HG03457 (cell line): ENCODE results near the gene HAAO.
"Not testable (repeated sequence)": the region's sequence is repeated elsewhere in the genome, so short reads cannot be mapped to it uniquely, and the experiment has no call there.

Experiments used
- ATAC-seq: cut with Tn5 transposase; IDR thresholded peaks from one replicate; pipeline ENCODE4 v1.9.1; 2021; ENCODE audit warnings: moderate number of reproducible peaks; ENCODE audit not compliant: unreplicated experiment

The HAAO gene

DNA sequence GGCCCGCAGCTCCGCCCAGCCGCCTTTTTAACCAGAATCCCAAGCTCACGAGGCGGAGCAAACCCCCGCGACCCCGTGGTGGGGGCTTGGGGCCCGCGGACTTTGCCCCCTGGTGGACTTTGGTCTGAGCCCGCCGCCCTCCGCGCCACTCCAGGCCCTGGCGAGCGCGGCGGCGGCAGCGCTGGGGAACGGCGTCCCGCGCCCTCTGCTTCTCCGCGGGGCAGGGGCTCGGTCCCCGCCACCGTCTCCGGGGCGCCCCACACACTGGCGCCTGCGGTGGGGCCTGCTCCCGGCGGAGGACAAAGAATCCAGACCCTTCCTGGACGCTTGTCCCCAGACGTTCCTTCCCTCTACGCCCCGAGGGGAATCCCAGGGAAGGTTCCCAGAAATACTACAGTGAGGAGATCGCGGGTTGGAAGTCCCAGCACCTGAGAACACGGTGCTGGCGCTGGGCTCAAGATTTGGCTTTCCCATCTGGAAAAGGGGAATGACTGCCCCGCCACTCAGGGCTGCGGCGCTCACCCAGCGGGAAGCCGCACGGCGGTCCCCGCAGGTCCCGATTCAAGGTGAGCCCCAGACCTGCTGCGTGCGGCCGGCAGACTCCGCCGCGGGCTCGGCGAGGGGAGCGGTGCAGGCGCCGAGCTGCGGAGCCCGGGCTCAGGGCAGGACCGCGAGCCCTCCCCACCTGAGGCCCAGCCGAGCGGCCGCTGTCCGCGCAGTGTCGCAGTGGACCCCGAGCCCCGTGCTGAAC lies at the start of gene HAAO:
TSS of gene HAAO (minus strand) at position 1 of the 751 bp plus-strand sequence. CDS start 47 bp downstream, outside the sequence.
- ATAC-seq: no peak

DNA sequence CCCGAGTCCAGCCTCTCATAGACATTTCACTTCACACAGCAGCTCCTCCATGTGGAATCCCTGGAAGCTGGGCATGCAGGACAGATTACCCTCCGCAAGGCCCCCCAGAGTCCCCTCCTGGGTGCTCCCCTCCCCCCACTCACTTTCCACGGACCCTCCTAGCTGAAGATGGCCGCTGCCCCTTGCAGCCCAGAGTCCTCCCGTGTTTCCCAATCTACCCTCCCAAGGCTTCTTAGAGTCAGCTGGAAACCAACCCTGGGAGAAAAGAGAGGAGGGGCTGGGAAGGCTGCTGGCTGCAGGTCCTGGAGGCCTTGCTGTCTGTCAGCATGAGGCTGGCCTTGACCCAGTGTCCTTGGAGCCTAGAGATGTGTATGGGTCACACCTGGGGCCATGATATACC lies 49.0 kb upstream of the HAAO start:
- no peak for ATAC-seq

DNA sequence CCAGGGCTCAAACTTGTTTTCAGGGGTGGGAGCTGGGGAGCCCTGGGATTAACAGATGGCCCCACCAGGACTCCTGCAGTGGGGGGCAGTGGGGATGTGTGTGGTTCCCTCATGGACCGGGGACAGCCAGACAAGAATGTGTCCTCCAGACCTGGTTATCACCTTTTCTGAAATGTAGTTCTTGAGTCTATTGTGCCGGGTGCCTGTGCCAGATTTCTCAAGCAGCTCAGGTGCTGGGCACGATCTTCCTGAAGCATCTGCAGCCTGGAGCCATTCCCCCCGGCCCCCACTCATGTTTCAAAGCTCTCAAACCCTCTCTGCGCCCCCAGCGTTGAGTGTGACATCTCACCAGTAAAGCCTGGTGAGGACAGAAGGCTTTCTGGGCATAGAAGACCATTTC lies 48.4 kb upstream of the HAAO start:
- no peak for ATAC-seq

DNA sequence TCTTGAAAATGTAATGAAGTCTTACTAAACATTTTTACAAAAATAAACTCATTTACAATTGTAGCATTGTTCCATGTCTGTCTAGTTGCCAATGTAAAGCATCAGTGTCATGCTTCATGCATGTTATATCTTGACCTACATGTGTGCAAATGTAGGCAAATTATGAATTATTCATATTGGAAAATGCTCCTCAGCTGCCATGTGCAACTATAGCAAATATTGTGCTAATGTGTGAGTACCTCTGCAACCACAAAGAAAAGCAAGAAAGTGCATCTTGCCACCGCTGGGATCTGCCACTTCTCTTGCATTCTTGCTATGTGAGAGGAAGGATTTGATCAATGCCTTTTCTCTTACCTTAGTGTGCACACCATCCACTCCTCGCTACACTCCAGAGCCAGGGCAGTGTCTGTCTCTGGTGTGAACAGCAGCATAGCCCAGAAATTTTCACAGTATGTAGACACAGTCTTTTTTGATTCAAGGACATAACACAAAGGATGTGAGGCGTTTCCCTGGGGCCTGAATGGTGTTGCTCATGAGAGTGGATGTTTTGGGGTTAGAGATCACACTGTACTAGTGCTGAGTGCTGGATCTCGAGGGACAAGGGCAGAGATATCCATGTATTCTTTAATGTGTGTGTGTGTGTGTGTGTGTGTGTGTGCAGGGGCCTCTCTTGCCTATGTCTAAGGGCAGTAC lies 47.6 kb upstream of the HAAO start:
- no peak for ATAC-seq

DNA sequence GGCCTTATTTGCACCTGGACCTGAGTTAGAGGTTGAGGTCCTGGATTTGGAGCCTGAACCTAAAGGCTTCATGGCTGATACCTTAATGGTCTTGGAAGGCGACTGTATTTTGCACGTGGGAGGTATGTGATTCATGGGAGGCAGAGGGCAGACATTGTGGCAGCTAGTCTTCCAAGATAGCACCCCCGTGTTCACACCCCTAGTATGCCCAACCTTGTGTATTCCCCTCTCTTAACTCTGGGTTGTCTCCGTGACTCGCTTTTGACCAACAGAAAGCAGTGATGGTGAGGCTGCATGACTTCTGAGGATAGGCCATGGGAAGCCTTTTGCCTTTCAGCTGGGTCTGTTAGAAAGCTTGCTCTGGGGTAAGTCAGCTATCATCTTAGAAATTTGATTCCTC lies 45.8 kb upstream of the HAAO start:
- ATAC-seq: no peak

DNA sequence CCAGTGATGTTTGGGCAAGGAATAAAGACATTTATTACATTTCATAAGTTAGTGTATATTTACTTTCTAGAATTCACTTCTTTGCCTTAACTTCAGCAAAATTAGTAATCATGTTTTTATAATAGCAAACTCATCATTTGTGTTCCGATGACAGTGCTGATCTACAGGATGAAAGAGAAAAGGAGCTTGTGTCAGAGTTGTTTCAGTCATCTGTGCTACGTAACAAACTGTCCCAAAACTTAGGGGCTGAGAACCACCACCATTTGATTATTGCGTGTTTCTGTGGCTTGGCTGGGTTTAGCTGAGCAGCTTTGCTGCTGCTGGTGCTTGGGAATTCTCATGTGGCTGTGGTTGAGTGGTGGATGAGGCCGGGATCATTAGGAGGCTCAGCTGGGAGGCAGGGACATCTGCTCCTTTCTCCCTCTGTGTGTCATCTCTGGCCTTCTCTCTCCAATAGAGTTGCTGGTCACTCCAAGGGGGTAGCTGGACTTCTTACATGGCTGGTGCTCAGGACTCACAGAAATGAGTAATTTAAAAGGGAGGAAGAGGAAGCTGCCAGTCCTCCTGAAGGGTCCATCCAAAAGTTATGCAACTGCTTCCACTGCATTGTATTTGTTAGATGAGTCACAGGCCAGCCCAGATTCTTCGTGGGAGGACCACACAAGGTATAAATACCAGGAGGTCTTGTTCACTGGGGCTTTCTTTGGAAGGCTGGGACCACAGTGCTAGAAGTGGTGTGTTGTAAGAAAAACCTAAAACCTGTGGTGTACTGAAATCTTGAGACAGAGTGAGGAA lies 43.4 kb upstream of the HAAO start:
- no peak for ATAC-seq

DNA sequence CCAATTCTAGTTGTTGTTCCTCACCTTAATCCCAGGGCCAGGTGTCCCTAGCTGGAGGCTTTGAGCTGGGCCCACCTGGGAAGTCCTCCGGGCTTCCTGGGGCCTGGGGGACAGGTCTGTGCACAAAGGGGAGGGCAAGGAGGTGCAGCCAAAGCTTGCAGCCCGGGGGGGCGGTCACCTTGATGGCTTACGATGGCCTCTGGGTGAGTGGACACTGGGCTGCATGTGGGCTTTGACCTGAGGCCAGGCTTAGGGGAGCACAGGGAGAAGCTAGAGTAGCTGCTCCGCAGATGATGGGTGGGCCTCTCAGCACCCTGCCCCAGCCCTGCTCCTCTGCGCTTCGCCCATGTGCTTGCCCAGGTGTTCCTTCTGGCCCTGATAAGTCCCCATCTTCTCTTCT lies 41.8 kb upstream of the HAAO start:
- ATAC-seq: no peak

DNA sequence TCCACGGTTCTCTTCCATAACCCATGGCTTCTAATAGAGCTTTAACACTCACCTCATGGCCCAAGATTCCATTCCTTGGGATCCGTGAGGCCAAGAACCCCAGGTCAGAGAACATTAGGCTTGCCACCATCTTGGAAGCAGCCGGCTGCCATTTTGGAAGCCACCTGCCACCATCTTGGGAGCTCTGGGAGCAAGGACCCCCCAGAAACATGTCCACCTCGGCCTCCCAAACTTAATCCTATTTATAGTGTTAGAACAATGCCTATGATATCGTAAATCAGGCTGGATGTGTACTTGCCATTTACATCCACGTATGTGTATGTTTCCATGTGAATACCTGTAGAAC lies 39.9 kb upstream of the HAAO start:
- ATAC-seq: no peak

DNA sequence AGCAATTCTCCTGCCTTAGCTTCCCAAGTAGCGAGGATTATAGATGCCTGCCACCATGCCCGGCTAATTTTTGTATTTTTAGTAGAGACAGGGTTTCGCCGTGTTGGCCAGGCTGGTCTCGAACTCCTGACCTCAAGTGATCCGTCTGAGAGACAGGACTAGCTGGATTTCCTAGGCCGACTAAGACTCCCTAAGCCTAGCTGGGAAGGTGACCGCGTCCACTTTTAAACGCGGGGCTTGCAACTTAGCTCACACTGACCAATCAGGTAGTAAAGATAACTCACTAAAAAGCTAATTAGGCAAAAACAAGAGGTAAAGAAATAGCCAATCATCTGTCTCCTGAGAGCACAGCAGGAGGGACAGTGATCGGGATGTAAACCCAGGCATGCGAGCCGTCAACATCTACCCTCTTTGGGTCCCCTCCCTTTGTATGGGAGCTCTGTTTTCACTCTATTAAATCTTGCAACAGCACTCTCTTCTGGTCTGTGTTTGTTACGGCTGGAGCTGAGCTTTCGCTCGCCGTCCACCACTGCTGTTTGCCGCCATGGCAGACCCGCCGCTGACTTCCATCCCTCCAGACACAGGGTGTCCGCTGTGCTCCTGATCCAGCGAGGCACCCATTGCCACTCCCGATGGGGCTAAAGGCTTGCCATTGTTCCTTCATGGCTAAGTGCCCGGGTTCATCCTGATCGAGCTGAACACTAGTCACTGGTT lies 39.3 kb upstream of the HAAO start:
- ATAC-seq: not testable (repeated sequence)

DNA sequence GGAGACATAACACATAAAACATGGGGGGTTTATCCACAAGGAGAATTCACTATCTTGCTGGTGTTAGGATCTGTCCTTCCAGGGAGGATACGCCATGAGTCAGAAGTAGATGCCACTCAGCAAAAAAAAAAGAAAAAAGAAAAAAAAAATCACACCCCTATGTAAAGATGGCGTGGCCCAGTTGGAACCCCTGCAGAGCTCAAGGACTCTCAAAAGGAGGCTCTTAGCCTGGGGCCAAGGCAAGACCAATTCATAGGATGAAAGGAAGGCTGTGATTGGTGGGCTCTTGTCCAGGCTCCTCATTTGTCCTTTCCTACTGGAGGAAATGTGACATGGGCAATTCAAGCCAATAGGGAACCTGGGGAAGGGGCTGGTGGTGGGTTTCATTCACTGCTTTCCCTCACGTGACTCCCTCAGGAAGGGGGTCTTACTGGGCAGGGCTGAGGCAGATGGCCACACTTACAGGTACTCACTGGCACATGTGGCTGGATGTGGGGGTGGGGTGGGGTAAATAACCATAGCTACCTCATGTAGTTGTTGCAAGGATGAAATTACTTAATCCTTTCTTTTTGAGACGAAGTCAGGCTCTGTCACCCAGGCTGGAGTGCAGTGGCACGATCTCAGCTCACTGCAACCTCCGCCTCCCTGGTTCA lies 38.7 kb upstream of the HAAO start:
- ATAC-seq: no peak

DNA sequence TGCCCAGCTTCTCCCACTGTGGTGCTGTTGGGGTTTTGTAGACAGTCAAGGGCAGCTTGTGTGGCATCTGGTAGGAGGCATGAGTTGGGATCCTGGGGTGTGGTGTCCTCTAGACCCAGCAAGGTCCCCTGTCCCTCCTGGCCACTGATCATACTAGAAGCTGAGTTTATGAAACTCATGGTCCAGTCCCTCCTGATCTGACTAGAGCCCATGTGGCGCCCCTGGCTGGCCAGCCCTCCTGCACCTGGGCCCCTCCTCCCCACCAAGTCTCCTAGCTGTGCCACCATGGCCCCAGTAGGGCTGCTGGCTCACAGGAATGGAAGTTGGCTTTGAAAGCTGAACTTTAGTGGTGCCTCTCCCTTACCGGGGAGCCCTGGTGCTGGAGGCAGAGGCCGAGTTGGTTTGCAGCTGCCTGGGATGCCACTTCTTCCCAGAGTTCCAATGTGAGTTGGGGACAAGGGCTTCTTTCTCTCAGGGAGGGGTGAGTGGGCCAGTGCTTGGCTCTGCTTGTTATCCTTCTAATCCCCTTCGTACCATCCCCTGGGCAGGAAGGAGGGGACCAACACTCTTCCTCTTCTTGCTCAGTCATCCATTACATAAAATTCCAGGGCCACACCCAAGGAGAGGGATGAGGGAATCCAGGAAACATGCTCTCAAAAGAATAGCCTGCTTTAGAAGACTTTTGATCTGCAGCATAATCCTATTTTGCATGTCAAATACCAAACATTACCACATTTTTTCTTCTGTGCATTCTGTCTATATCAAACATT lies 37.5 kb upstream of the HAAO start:
- no peak for ATAC-seq

DNA sequence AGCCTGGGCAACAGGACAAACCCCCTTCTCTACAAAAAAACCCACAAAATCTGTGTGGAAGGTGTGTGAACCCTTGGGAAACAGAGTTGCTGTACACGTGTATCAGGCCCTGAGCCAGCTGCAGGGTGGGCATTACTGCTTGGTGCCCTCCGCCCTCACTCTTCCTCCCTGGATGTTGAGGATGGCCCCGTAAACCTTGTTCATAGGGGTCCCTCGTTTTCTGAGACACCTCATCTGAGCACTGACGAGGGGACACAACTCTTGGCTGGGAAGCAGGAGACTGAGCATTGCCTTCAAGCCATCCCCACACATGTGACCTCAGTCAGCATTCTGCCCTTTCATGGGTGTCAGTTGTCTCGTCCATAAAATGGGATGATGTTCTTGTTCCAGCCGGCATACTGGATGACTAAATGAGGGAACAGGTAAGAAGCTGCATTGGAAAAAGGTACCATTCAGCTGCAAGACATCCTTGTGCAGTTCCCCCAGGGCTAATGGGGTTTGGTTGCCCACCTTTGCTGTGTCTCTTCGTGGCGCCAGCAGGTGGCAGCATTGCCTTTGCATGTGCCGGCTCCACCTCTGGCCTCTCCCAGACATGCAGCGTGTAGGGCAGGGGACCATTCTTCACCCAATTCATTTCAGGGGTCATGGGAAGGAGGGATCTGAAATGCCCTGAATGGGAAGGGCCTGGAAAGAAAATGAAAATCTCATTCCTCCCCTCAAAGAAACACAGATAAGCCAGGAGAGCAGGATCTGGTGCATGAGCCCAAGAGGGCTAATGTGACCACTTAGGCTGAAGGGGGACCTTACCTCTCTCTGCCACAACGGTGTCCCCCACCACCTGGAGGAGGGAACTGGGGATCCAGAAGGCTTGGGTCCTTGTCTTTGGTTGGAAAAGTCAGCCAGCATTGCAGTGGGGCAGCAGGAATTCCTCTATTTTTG lies 36.4 kb upstream of the HAAO start:
- no peak for ATAC-seq

DNA sequence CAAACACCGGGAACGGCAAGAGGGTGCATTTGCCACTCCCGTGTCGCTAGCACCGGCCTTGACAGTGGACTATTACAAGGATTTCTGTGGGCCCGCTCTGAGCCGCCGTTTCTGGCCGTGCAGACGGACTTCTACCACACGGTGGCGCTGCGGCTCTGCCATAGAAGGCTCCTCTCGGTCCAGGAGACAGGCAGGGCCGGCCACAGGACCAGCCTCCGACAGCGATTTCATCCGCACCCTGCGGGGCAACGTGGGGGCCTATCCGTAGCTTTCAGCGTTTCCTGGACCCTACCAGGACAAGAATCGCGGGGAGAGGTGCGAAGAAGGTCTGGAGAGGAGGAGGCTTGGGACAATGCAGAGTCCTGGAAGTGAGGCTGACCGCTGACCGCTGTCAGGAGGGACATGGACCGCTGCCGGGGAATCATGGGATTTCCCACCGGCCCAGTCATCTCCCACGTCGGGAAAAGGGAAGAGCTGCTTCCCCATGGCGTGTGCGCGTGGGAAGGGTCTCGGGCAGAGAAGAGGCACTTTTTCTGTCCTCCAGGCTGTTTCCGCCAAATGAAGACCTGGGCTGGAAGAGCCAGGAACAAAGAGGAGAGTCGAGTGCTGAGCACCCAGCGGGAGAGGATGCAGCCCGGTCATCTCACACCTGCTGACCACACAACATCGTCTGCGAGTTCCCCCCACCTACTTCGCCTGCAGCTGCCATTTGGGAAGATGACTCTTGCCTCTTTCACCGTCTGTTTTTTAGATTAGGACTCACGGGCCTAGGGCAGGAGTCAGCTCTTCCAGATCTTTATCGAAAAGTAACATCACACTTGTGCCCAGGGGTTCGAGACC lies 35.5 kb upstream of the HAAO start:
- ATAC-seq: no peak

DNA sequence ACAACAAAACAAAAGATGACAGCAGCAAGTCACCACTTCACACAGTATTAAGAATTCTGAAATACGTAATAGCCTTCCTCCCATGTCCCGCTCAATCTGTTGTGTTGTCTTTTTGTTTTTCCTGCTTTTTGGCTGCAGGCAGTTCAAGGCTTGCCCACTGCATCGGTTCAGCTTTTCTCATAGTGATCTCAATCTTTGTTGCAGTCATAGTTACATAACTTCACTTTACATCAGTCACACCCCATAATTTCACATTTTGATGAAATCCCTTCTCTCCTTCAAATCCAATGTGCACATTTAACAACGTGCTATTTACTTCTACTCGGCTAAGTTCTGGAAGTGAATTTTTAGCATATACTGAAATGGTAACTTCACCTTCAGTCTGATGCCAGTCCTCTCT lies 33.8 kb upstream of the HAAO start:
- ATAC-seq: no peak

DNA sequence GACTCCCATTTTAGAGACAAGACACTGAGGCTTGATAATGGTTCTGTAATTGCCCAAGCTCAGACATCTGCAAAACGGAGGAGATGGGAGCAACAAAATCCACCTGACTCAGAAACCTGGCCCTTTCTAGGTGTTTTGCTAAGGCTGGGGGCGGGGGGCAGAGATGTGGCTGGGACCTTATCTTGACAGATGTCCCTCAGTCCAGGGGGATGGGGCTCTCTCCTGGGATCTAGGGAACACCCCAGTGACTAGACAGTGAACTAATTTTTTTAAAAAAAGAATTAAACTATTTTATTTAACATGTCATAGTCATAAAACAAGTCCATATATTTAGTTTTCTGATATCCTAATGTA lies 32.0 kb upstream of the HAAO start:
- ATAC-seq: no peak

DNA sequence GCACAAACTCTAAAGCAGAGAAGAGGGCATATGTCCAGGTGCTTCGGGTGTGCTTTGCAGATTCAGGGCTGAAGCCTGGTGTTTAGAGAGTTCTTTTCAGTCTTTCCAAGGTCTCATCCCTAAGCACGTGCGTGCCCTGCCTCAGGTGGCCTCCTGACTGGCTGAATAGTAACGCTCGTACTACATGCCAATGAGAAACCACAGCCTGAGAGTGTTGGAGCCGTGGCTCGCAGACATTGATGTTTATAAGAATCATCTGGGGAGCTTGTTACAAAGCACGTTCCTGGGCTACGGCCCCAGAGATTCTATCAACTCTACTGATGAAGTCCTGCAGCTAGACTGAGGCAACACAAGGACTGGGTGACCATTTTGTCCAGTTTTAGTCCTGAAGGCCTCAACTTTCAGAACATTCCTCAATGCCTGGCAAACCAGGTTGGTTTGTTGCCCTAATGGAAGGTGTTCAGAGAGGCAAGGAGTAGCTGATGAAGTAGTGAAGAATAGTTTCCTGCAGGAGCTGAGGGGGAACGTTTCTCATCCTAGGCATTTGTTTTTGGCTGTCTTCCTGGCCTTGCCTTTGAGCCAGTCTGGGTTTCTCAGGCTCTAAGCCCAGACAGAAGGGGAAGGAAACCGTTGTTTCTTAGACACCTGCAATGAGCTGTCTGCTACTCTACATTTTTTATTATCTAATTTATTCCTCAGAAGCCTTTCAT lies 31.5 kb upstream of the HAAO start:
- no peak for ATAC-seq

DNA sequence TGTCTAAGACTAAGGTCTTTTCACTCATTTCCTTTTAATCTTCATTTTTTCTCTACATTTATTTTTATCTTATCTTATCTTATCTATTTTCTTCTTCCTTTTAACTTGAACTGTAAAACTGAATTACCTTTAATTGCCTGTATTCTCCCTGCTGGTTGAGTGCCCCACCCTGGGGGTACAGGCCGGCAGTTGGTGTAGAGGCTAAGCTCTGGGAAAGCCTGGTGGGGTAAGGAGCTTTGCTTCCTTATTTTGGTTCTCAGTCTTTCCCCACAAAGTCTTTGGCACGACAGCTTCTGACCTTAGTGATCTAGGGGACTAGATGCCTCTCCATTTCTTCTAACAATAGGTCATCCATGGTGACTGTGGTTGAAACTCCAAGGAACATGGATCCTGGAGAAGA lies 26.8 kb upstream of the HAAO start:
- ATAC-seq: no peak

DNA sequence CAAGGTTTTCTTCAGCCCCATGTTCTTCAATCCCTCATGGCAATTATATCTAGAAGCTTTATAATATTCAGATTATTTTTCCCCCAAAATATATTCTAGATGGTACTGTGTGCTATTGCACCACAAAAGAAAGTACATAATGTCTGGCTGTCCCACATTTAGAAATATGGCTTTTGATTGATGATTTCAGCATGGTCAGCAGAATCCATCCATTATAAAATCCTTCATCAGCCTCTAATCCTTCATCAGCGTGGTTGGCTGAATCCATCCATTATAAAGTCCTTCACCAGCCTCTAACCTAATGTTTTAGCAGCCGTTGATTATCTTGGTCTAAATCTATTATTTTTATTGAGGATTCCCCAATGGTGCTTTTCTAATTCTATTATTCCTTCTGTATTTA lies 23.3 kb upstream of the HAAO start:
- ATAC-seq: no peak
